ENCODE measurements around the gene M1AP. TPM values are rescaled to one million over a fixed set of nuclear protein-coding genes. Genes with fewer than 3 reads are reported as not detected.

M1AP gene
- total and polyA plus RNA-seq, 2 donors (not counting 1 experiment from before 2014, with no cell fraction given), result not detected

DNA sequence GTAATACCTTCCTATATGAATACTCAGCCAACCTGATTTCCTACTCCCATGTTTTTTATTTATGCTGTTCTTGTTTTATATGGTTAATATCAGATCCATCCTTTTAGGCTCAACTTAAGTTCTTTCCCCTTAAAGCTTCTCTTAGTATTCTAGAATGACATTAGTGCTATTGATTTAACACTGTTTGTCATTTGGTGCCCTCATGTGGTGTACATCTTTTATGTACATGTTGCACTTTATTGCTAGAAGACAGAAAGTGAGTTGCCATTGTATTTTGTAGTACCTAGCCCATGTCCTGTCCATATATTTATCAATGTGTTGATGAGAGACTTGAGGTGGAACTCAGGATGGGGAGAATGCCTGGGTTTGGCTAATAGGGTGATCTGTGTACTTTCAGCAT, 115.9 kb downstream of the M1AP start:
- Histone ChIP-seq H3K9me3 (ENCODE audit: control insufficient read depth, insufficient read depth, low read depth, low read length) (no peaks in the 10 kb centered on the region), H3K4me3 (replicated peaks in 1 of 4; ENCODE audit: control extremely low read depth in 1 of 4, insufficient read depth in 1 of 4, low read depth in 3 of 4, low read length in 4 of 4) (no peak overlapping the region), H4K20me1 (ENCODE audit: control insufficient read depth, extremely low read depth, insufficient read depth, low read length) (no peaks in the 10 kb centered on the region), H3K79me2 (ENCODE audit: control insufficient read depth, insufficient read depth, low read length) (peaks cover 23% of the 10 kb centered on the region), H2AFZ (ENCODE audit: low read length) (no peak overlapping the region), H3K4me1 (ENCODE audit: control insufficient read depth, extremely low read depth, insufficient read depth, low read length) (peaks cover 7% of the 10 kb centered on the region), H3K36me3 (ENCODE audit: control insufficient read depth, insufficient read depth, low read length) (peaks cover 14% of the 10 kb centered on the region), H3K4me2 (ENCODE audit: extremely low read depth, insufficient read depth, low read length) (no peak overlapping the region), H3K27ac (ENCODE audit: insufficient read depth, low read length) (no peak overlapping the region), H3K27me3 (ENCODE audit: control insufficient read depth, insufficient read depth, low read length) (no peaks in the 10 kb centered on the region), H3K9ac (ENCODE audit: insufficient read depth, low read length) (no peak overlapping the region)
- no peak for TF ChIP-seq EZH2 (IDR thresholded peaks at IDR 0.05; ENCODE audit: low read length, missing control alignments)
- TF ChIP-seq, protein P1, sequence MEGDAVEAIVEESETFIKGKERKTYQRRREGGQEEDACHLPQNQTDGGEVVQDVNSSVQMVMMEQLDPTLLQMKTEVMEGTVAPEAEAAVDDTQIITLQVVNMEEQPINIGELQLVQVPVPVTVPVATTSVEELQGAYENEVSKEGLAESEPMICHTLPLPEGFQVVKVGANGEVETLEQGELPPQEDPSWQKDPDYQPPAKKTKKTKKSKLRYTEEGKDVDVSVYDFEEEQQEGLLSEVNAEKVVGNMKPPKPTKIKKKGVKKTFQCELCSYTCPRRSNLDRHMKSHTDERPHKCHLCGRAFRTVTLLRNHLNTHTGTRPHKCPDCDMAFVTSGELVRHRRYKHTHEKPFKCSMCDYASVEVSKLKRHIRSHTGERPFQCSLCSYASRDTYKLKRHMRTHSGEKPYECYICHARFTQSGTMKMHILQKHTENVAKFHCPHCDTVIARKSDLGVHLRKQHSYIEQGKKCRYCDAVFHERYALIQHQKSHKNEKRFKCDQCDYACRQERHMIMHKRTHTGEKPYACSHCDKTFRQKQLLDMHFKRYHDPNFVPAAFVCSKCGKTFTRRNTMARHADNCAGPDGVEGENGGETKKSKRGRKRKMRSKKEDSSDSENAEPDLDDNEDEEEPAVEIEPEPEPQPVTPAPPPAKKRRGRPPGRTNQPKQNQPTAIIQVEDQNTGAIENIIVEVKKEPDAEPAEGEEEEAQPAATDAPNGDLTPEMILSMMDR (conservative IDR thresholded peaks at IDR 0.05 in 1 of 2, IDR thresholded peaks at IDR 0.05 in 1 of 2; ENCODE audit: low read depth in 1 of 2, low read length in 2 of 2), result peak in 1 of 2 donors; percentile 30
- peak in 1 of 2 donors; percentile 76 for DNase-seq (ENCODE audit: low read depth in 2 of 2)

DNA sequence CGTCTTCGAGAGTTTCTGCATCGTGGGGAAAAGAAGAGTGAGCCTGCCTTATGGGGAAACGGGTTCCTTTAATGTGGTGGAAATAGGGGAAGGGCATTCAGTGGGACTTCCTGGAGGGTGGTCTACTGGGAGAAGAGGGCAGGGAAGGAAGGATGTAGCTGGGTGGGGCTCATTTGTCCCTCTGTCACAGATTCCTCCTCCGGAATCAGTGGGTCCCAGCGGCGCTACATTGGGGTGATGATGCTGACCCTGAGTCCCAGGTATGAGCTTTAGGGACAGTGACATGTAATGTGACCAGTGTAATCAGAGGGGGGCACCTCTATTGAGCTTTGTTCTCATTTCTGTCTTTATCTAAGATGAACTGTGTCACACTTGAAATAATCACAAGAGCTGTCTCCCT, 116.5 kb downstream of the M1AP start:
- Histone ChIP-seq H3K9ac (ENCODE audit: insufficient read depth, low read length) (no peak overlapping the region), H3K36me3 (ENCODE audit: control insufficient read depth, insufficient read depth, low read length) (peaks cover 19% of the 10 kb centered on the region), H3K27me3 (ENCODE audit: control insufficient read depth, insufficient read depth, low read length) (no peaks in the 10 kb centered on the region), H4K20me1 (ENCODE audit: control insufficient read depth, extremely low read depth, insufficient read depth, low read length) (no peaks in the 10 kb centered on the region), H3K27ac (ENCODE audit: insufficient read depth, low read length) (no peak overlapping the region), H3K9me3 (ENCODE audit: control insufficient read depth, insufficient read depth, low read depth, low read length) (no peaks in the 10 kb centered on the region), H3K4me2 (ENCODE audit: extremely low read depth, insufficient read depth, low read length) (no peak overlapping the region), H3K79me2 (ENCODE audit: control insufficient read depth, insufficient read depth, low read length) (peaks cover 25% of the 10 kb centered on the region), H2AFZ (ENCODE audit: low read length) (no peak overlapping the region), H3K4me1 (ENCODE audit: control insufficient read depth, extremely low read depth, insufficient read depth, low read length) (peaks cover 7% of the 10 kb centered on the region), H3K4me3 (replicated peaks in 1 of 4; ENCODE audit: control extremely low read depth in 1 of 4, insufficient read depth in 1 of 4, low read depth in 3 of 4, low read length in 4 of 4) (peak overlapping the region in 1 of 4 experiments; percentile 97)
- TF ChIP-seq, protein P1 (conservative IDR thresholded peaks at IDR 0.05 in 1 of 2, IDR thresholded peaks at IDR 0.05 in 1 of 2; ENCODE audit: low read depth in 1 of 2, low read length in 2 of 2), result no peak
- no peak for TF ChIP-seq EZH2 (IDR thresholded peaks at IDR 0.05; ENCODE audit: low read length, missing control alignments)
- no peak for DNase-seq (ENCODE audit: low read depth in 2 of 2)

DNA sequence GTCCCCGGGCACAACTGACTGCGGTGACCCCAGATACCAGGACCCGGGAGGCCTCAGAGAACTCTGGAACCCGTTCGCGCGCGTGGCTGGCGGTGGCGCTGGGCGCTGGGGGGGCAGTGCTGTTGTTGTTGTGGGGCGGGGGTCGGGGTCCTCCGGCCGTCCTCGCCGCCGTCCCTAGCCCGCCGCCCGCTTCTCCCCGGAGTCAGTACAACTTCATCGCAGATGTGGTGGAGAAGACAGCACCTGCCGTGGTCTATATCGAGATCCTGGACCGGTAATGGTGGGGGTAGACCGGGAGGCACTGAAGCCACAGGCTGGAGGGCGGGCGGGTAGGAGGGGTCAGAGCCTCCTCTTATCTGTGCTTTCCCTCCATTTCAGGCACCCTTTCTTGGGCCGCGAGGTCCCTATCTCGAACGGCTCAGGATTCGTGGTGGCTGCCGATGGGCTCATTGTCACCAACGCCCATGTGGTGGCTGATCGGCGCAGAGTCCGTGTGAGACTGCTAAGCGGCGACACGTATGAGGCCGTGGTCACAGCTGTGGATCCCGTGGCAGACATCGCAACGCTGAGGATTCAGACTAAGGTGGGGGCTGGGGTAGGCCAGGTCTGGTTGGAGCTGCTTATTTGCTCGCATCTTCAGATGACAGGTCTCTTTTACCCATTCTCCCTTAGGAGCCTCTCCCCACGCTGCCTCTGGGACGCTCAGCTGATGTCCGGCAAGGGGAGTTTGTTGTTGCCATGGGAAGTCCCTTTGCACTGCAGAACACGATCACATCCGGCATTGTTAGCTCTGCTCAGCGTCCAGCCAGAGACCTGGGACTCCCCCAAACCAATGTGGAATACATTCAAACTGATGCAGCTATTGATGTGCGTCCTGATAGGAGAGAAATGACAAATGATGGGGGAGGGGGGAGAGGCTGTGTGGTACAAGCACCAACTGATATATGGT, 117.6 kb downstream of the M1AP start:
- peak overlapping the region; percentile 95 for H3K4me2 ChIP-seq (ENCODE audit: extremely low read depth, insufficient read depth, low read length)
- H3K9me3 ChIP-seq (ENCODE audit: control insufficient read depth, insufficient read depth, low read depth, low read length), result no peaks in the 10 kb centered on the region
- H3K9ac ChIP-seq (ENCODE audit: insufficient read depth, low read length), result peak overlapping the region; percentile 72
- H3K4me3 ChIP-seq (replicated peaks in 1 of 4; ENCODE audit: control extremely low read depth in 1 of 4, insufficient read depth in 1 of 4, low read depth in 3 of 4, low read length in 4 of 4), result peak overlapping the region; percentile 72 to 97 (median 78)
- no peak for TF ChIP-seq EZH2 (IDR thresholded peaks at IDR 0.05; ENCODE audit: low read length, missing control alignments)
- TF ChIP-seq, protein P1 (conservative IDR thresholded peaks at IDR 0.05 in 1 of 2, IDR thresholded peaks at IDR 0.05 in 1 of 2; ENCODE audit: low read depth in 1 of 2, low read length in 2 of 2), result no peak
- H3K27me3 ChIP-seq (ENCODE audit: control insufficient read depth, insufficient read depth, low read length), result no peaks in the 10 kb centered on the region
- H3K79me2 ChIP-seq (ENCODE audit: control insufficient read depth, insufficient read depth, low read length), result peaks cover 25% of the 10 kb centered on the region
- DNase-seq (ENCODE audit: low read depth in 2 of 2), result peak in 1 of 2 donors; percentile 41
- H3K4me1 ChIP-seq (ENCODE audit: control insufficient read depth, extremely low read depth, insufficient read depth, low read length), result peaks cover 7% of the 10 kb centered on the region
- no peaks in the 10 kb centered on the region for H4K20me1 ChIP-seq (ENCODE audit: control insufficient read depth, extremely low read depth, insufficient read depth, low read length)
- H3K27ac ChIP-seq (ENCODE audit: insufficient read depth, low read length), result peak overlapping the region; percentile 63
- peaks cover 23% of the 10 kb centered on the region for H3K36me3 ChIP-seq (ENCODE audit: control insufficient read depth, insufficient read depth, low read length)
- H2AFZ ChIP-seq (ENCODE audit: low read length), result peak overlapping the region; percentile 68

Data from fibroblast of lung (primary cell).